Breast epithelium (tissue), 4 donors: ENCODE measurements around the gene ESPNL. TPM values are rescaled to one million over a fixed set of nuclear protein-coding genes. Genes with fewer than 3 reads are reported as not detected.

Experiments
- DNase-seq, 2 donors: peaks; one replicate each; pipeline ENCODE4 v3.0.0-alpha.2; 2019; ENCODE audit warnings: low spot score in 2 of 2
- H3K27ac ChIP-seq, 2 donors: fragments of 200-600 bp; sonication (generic) in 1 of 2; one replicate each; pipeline ENCODE4 v1.5.1; 2016 to 2019; ENCODE audit warnings: mild to moderate bottlenecking in 1 of 2
- H3K27me3 ChIP-seq, 2 donors: fragments of 200-600 bp; sonication (generic) in 1 of 2; one replicate each; pipeline versions ENCODE4 v1.5.1 to v1.6.0; 2017 to 2019; ENCODE audit warnings: control low read depth in 1 of 2, mild to moderate bottlenecking in 1 of 2
- H3K36me3 ChIP-seq: fragments of 200-600 bp; one replicate; pipeline ENCODE4 v1.5.1; 2019
- H3K4me1 ChIP-seq, 2 donors: fragments of 200-600 bp; sonication (generic); one replicate each; pipeline ENCODE4 v1.5.1; 2016 to 2019; ENCODE audit warnings: control low read depth in 1 of 2
- H3K4me3 ChIP-seq, 3 donors: fragments of 200-600 bp; sonication (generic); 1 replicate in 2 of 3; 2 replicates in 1 of 3; pipeline ENCODE4 v1.5.1; 2016 to 2019; ENCODE audit warnings: mild to moderate bottlenecking in 3 of 3, moderate library complexity in 2 of 3
- H3K9me3 ChIP-seq, 2 donors: fragments of 200-600 bp; sonication (generic) in 1 of 2; one replicate each; pipeline ENCODE4 v1.5.1; 2016 to 2019; ENCODE audit warnings: control low read depth in 1 of 2
- CTCF ChIP-seq, 3 donors: fragments of 450-650 bp; IDR thresholded peaks; one replicate each; pipeline ENCODE4 v1.5.1; 2016 to 2017; ENCODE audit warnings: antibody characterized with exemption in 3 of 3, mild to moderate bottlenecking in 3 of 3, moderate library complexity in 3 of 3
- POLR2A ChIP-seq: fragments of 450-650 bp; IDR thresholded peaks from one replicate; pipeline ENCODE4 v1.6.1; 2016; ENCODE audit warnings: antibody characterized with exemption, mild to moderate bottlenecking, moderate library complexity
- POLR2AphosphoS5 ChIP-seq, 3 donors: sonication (generic); formaldehyde crosslinking; IDR thresholded peaks; one replicate each; pipeline ENCODE4 v1.6.1; 2017; ENCODE audit warnings: antibody characterized with exemption in 3 of 3
- intact Hi-C: fragments of 100-400 bp; cut with DNase I; formaldehyde crosslinking; loops from one replicate; pipeline ENCODE4 v1.15.1; 2023; ENCODE audit warnings: low total_unique reads
- total RNA-seq, 3 donors: library from RNA; depleted of rRNA; stranded (reverse); fragments of >200 nt; gene quantifications; one replicate each; pipeline ENCODE4 v1.1.0, GENCODE V29; 2016

The ESPNL gene
- total RNA-seq, 3 donors from 2014 or later = 0.15 to 1.3 (median 0.64) TPM

- DNase-seq = no peak
- H3K4me3 ChIP-seq = no peak overlapping the region
- H3K4me1 ChIP-seq = no peaks in the 10 kb centered on the region
- TF ChIP-seq POLR2A (no peak), POLR2AphosphoS5 (IDR thresholded peaks at IDR 0.05) (no peak), CTCF (IDR thresholded peaks at IDR 0.05) (no peak)
- H3K36me3 ChIP-seq = no peaks in the 10 kb centered on the region
- H3K27ac ChIP-seq = no peak overlapping the region
- no peaks in the 10 kb centered on the region for H3K27me3 ChIP-seq
- intact Hi-C loops = no loop called here
- no peaks in the 10 kb centered on the region for H3K9me3 ChIP-seq
These were observed 76.5 kb downstream of the ESPNL start for GRCh38 chr2:238176613-238177012.

DNA sequence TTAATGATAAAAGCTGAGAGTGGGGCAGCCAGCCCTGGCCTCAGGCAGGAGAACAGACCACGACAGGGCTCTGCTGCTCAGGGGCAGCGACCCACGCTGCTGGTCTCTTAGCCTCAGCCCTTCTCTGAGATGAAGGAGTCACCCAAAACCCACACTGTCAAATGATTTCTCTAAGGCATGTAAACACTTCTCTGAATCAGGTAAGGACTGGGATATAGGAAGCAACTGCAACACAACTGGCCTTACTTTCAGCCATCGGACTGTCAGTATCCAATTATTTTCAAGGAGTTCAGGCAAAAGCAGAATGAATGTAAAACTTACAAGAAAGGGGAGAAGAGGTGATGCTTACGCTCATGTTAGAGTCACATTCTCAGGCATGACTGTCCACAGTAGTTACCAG lies 80.4 kb downstream of the ESPNL start:
- Histone ChIP-seq H3K27ac (no peak overlapping the region), H3K4me1 (no peaks in the 10 kb centered on the region), H3K36me3 (no peaks in the 10 kb centered on the region), H3K9me3 (no peaks in the 10 kb centered on the region), H3K27me3 (no peaks in the 10 kb centered on the region), H3K4me3 (no peak overlapping the region)
- TF ChIP-seq POLR2A (no peak), POLR2AphosphoS5 (IDR thresholded peaks at IDR 0.05) (no peak), CTCF (IDR thresholded peaks at IDR 0.05) (no peak)
- no peak for DNase-seq
- intact Hi-C loops = no loop called here

DNA sequence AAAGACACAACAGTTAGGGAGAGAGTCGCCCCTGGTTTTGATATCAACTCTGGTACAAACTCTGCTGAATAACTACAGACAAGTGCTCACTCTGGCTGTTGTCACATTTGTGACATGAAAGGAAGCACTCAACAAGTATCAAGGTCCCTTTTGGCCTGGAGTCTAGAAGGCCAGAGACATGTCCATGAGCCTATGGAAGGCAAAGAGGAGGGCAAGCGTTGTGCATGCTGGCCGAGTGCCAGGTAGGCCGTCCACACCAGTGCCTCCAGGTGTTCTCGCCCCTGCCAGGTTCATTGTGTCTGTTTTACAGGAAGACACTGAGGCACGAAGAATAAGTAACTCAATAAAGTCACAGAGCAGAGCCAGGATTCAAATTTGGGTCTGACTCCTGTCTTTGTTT lies 82.2 kb downstream of the ESPNL start:
- TF ChIP-seq POLR2AphosphoS5 (IDR thresholded peaks at IDR 0.05) (no peak), CTCF (IDR thresholded peaks at IDR 0.05) (no peak), POLR2A (no peak)
- no peak overlapping the region for H3K27ac ChIP-seq
- H3K9me3 ChIP-seq = no peaks in the 10 kb centered on the region
- no peak for DNase-seq
- intact Hi-C loops = no loop called here
- H3K27me3 ChIP-seq = no peaks in the 10 kb centered on the region
- H3K36me3 ChIP-seq = no peaks in the 10 kb centered on the region
- H3K4me1 ChIP-seq = no peaks in the 10 kb centered on the region
- no peak overlapping the region for H3K4me3 ChIP-seq

Other genes with a start within 250 kb of the ESPNL start
- gene RAMP1, start 240.7 kb upstream of the ESPNL start, total RNA-seq = 10 to 100 TPM in 1 of 3 donors, 1 to 10 TPM in 1, not detected in 1; 8.2 to 25.9 TPM
- 10 to 100 TPM; 62.6 to 66.9 (median 64.0) TPM for gene UBE2F, start 133.3 kb upstream of the ESPNL start, total RNA-seq
- gene SCLY, start 39.3 kb upstream of the ESPNL start, total RNA-seq = 10 to 100 TPM; 11.2 to 16.7 (median 12.1) TPM
- under 1 TPM; 0.15 to 0.98 (median 0.32) TPM for gene KLHL30, start 38.3 kb downstream of the ESPNL start, total RNA-seq
- under 1 TPM in 2 of 3 donors, not detected in 1; 0.48 to 0.98 TPM for gene ERFE, start 58.6 kb downstream of the ESPNL start, total RNA-seq
- gene ILKAP, start 103.4 kb downstream of the ESPNL start, total RNA-seq = 10 to 100 TPM; 31.4 to 43.9 (median 38.3) TPM
- gene HES6, start 139.7 kb downstream of the ESPNL start, total RNA-seq = 1 to 10 TPM; 4.0 to 5.6 (median 4.7) TPM
- gene PER2, start 188.3 kb downstream of the ESPNL start, total RNA-seq = 10 to 100 TPM; 14.1 to 29.7 (median 16.1) TPM
- gene TRAF3IP1, start 220.2 kb downstream of the ESPNL start, total RNA-seq = 10 to 100 TPM; 12.1 to 20.6 (median 15.7) TPM